Karpas-422 (cell line): ENCODE results near the gene MEIS2. TPM values are rescaled to one million over a fixed set of nuclear protein-coding genes. Genes with fewer than 3 reads are reported as not detected.

Experiments
- DNase-seq: peaks from one replicate; pipeline ENCODE4 v3.0.0-alpha.2; 2015
- H2AFZ ChIP-seq: fragments of 200-600 bp; sonication (generic); 2 replicates; pipeline ENCODE4 v1.6.1; 2014; ENCODE audit warnings: antibody characterized with exemption, low read length, mixed read lengths
- H3K27ac ChIP-seq: fragments of 200-600 bp; sonication (generic); 2 replicates; pipeline ENCODE4 v1.5.1; 2014; ENCODE audit warnings: mild to moderate bottlenecking, low read length, moderate library complexity
- H3K27me3 ChIP-seq: fragments of 200-600 bp; sonication (generic); 2 replicates; pipeline ENCODE4 v1.6.1; 2014; ENCODE audit warnings: low read length, mixed read lengths
- H3K36me3 ChIP-seq: fragments of 200-600 bp; sonication (generic); 2 replicates; pipeline ENCODE4 v1.6.1; 2014; ENCODE audit warnings: low read length, mixed read lengths; ENCODE audit not compliant: insufficient read depth
- H3K4me1 ChIP-seq: fragments of 200-600 bp; sonication (generic); 2 replicates; pipeline ENCODE4 v1.6.1; 2014; ENCODE audit warnings: mild to moderate bottlenecking, low read length, mixed read lengths
- H3K4me2 ChIP-seq: fragments of 200-600 bp; sonication (generic); 2 replicates; pipeline ENCODE4 v1.6.1; 2014; ENCODE audit warnings: low read length, low read depth, mild to moderate bottlenecking; ENCODE audit not compliant: poor library complexity, severe bottlenecking
- H3K4me3 ChIP-seq: fragments of 200-600 bp; sonication (generic); 2 replicates; pipeline ENCODE4 v1.5.1; 2014; ENCODE audit warnings: mild to moderate bottlenecking, antibody characterized with exemption, low read length, mixed read lengths
- H3K79me2 ChIP-seq: fragments of 200-600 bp; sonication (generic); 2 replicates; pipeline ENCODE4 v1.6.1; 2014; ENCODE audit warnings: mild to moderate bottlenecking, low read length, mixed read lengths
- H3K9ac ChIP-seq: fragments of 200-600 bp; sonication (generic); 2 replicates; pipeline ENCODE4 v1.6.0; 2014; ENCODE audit warnings: low read length
- H3K9me2 ChIP-seq: fragments of 200-600 bp; sonication (generic), shearing (Covaris generic); replicated peaks from 2 replicates; pipeline ENCODE4 v1.6.0; 2014; ENCODE audit warnings: mild to moderate bottlenecking, low read length, moderate library complexity; ENCODE audit not compliant: insufficient read depth
- H3K9me3 ChIP-seq: fragments of 300-700, 200-600 bp; sonication (generic); 2 replicates; pipeline ENCODE4 v1.6.1; 2014; ENCODE audit warnings: low read length, mixed read lengths
- H4K20me1 ChIP-seq: fragments of 200-600 bp; sonication (generic); 2 replicates; pipeline ENCODE4 v1.6.1; 2014; ENCODE audit warnings: mild to moderate bottlenecking, antibody characterized with exemption, low read length, low read depth; ENCODE audit not compliant: insufficient read depth
- total RNA-seq: library from RNA; depleted of rRNA; stranded (reverse); fragments of >200 nt; shearing (Covaris generic); gene quantifications from 2 replicates; pipeline ENCODE4 v1.2.3, GENCODE V29; 2014; ENCODE audit warnings: low replicate concordance

Gene MEIS2
- total RNA-seq, 1 experiment from 2014 or later: 68.2 TPM

- Histone ChIP-seq H2AFZ (no peak overlapping the region), H3K4me2 (no peak overlapping the region), H3K9me3 (no peaks in the 10 kb centered on the region), H3K9ac (no peak overlapping the region), H3K4me3 (no peak overlapping the region), H3K9me2 (no peaks in the 10 kb centered on the region), H3K27me3 (no peaks in the 10 kb centered on the region), H3K36me3 (no peaks in the 10 kb centered on the region), H3K4me1 (peaks cover 6% of the 10 kb centered on the region), H3K27ac (no peak overlapping the region), H4K20me1 (peaks cover 25% of the 10 kb centered on the region; the same call in 1 of the 2 replicates), H3K79me2 (peaks cover 7% of the 10 kb centered on the region)
- no peak for DNase-seq
Observed at GRCh38 chr15:37105029-37105428, 4.7 kb upstream of the MEIS2 start.

DNA sequence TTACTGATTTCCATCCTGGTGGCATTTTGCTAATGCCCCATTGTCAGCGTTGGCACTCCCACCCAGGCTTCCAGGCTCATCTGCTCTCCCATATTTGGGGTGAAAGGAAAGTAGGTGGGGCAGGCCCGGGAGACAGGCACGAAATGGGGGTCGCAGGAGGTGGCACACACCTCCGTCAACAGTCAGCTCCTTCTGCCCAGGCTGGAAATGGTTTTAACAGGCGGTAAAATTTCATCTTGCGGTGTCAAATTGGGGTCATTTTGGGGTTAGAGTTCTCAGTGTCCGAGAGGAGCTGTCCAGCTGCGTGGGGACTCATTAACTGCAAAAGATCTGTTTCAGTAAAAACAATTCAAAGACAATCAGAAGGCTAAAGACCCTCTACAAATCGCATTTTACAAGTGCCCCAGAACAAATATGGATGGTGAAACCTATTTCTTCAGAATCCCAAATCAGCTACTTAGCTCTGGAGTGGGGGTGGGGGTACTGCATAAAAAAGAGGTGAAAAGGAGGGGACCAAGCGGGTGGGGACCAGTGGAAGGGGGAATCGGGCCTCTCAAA, 4.2 kb upstream of the MEIS2 start:
- Histone ChIP-seq H3K9me3 (no peaks in the 10 kb centered on the region), H3K9ac (no peak overlapping the region), H3K27me3 (no peaks in the 10 kb centered on the region), H3K27ac (no peak overlapping the region), H3K4me2 (no peak overlapping the region), H4K20me1 (peaks cover 25% of the 10 kb centered on the region; the same call in 1 of the 2 replicates), H3K4me1 (peaks cover 6% of the 10 kb centered on the region), H3K4me3 (no peak overlapping the region), H3K79me2 (peaks cover 13% of the 10 kb centered on the region), H3K9me2 (no peaks in the 10 kb centered on the region), H3K36me3 (no peaks in the 10 kb centered on the region), H2AFZ (no peak overlapping the region)
- no peak for DNase-seq

DNA sequence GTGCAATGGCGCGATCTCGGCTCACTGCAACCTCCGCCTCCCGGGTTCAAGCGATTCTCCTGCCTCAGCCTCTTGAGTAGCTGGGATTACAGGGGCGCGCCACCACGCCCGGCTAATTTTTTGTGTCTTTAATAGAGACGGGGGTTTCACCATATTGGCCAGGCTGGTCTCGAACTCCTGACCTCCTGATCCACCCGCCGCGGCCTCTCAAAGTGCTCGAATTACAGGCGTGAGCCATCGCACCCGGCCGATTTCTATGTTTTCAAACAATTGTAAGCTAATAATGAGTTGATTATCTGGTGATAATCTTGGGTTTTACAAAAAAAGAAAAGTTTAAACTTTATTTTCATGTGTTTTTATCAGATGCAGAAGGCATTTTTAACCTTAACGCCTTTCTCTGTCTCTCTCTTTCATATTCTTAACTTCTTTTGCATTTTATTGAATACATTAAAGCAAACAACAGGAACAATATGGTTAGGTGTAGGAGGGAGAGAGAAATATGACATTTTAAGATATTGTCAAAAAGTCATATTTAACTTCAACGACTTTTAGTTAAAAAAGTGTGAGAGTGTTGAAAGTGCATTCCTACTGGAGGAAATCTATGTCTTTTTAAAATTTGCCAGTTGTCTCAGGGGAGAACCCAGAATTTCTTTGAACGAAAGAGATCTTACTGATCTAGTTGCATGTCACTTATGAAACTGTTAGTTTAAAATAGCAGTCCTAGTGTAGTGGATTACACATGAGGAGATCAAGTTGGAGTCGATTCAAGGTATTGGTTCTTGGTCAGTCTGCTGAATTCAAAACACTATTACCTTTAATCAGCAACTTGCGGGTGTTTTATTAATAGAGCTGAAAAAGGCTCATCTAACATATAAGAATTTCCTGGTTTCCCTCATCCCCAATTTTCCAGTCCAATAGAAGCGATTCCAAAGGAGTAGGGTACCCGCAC, 3.4 kb upstream of the MEIS2 start:
- no peak overlapping the region for H2AFZ ChIP-seq
- no peak overlapping the region for H3K4me3 ChIP-seq
- peaks cover 25% of the 10 kb centered on the region; the same call in 1 of the 2 replicates for H4K20me1 ChIP-seq
- peaks cover 6% of the 10 kb centered on the region for H3K4me1 ChIP-seq
- H3K36me3 ChIP-seq: no peaks in the 10 kb centered on the region
- no peaks in the 10 kb centered on the region for H3K9me2 ChIP-seq
- no peaks in the 10 kb centered on the region for H3K27me3 ChIP-seq
- H3K27ac ChIP-seq: no peak overlapping the region
- H3K79me2 ChIP-seq: peaks cover 19% of the 10 kb centered on the region
- H3K9me3 ChIP-seq: no peaks in the 10 kb centered on the region
- no peak overlapping the region for H3K4me2 ChIP-seq
- no peak overlapping the region for H3K9ac ChIP-seq
- DNase-seq: no peak

DNA sequence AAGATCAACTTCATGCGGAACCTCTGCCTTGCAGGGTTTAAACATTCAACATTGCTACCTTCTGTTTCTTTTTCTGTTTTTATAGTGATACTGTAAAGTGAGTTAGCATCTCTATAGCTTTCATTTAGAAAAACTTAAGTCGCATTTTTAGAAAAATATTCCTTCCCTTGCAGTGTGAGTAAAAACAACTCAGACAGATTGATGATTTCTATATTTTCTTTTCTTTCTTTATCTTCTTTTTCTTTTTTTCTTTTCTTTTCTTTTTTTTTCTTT, 2.8 kb upstream of the MEIS2 start:
- Histone ChIP-seq H3K4me2 (no peak overlapping the region), H3K9me2 (no peaks in the 10 kb centered on the region), H3K9me3 (no peaks in the 10 kb centered on the region), H3K27ac (no peak overlapping the region), H3K27me3 (no peaks in the 10 kb centered on the region), H2AFZ (no peak overlapping the region), H3K79me2 (peaks cover 26% of the 10 kb centered on the region), H3K4me3 (no peak overlapping the region), H4K20me1 (peaks cover 24% of the 10 kb centered on the region; the same call in 1 of the 2 replicates), H3K36me3 (no peaks in the 10 kb centered on the region), H3K9ac (no peak overlapping the region), H3K4me1 (peaks cover 8% of the 10 kb centered on the region)
- no peak for DNase-seq

DNA sequence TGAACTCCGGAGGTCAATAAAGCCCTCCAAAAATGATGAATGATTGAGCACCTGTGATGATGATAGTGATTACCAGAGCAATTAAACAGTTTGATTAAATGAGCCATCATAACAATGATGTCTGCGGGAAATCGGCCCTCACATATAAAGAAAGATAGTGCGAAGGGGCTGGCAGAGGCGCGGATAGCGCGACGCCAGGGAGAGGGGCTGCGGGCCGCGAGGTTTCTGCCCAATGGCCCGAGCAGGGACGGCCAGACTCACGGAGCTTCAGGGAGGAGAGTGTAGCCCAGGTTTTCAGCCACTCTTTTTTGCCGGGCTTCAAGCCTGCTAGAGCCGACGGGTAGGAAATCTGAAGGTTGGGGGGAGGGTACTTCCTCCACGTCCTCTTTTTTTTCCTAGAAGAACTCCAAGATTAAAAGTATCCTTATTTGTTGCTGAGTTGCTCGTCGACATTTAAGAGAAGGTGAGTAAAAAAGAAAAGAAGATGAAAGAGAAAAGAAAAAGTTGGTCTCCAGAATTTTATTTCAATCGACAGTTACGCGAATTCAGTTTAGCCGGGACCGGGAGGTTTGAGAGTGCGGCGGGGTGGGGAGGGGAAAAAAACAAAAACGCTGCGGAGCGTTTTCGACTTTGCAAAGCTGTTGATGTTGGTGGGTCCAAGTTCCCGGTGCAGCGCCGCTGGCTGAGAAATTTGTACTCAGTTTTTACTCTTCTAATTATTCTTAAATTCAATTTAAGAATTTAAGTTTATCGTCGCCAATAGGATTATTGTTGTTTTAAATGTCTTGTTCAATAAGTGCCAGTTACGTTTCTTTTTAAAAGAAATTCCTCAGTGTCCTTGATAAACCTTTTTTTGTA, 2.2 kb upstream of the MEIS2 start:
- no peaks in the 10 kb centered on the region for H3K36me3 ChIP-seq
- no peak for DNase-seq
- no peaks in the 10 kb centered on the region for H3K27me3 ChIP-seq
- no peak overlapping the region for H2AFZ ChIP-seq
- peak overlapping the region; percentile 40 for H3K4me2 ChIP-seq
- no peaks in the 10 kb centered on the region for H3K9me3 ChIP-seq
- no peak overlapping the region for H3K9ac ChIP-seq
- H4K20me1 ChIP-seq: peaks cover 19% of the 10 kb centered on the region; the same call in 1 of the 2 replicates
- H3K4me1 ChIP-seq: peaks cover 13% of the 10 kb centered on the region
- no peak overlapping the region for H3K27ac ChIP-seq
- H3K4me3 ChIP-seq: no peak overlapping the region
- H3K9me2 ChIP-seq: no peaks in the 10 kb centered on the region
- H3K79me2 ChIP-seq: peaks cover 31% of the 10 kb centered on the region

- peak overlapping the region; percentile 97 for H3K4me3 ChIP-seq
- H3K27me3 ChIP-seq: no peaks in the 10 kb centered on the region
- peak overlapping the region; percentile 99 for H3K9ac ChIP-seq
- H3K36me3 ChIP-seq: 0 out of 2 replicates have a peak, but pooled peaks cover under 1% of the 10 kb centered on the region
- DNase-seq: no peak
- no peak overlapping the region for H3K27ac ChIP-seq
- peaks cover 14% of the 10 kb centered on the region; the same call in 1 of the 2 replicates for H4K20me1 ChIP-seq
- peak overlapping the region; percentile 44 for H2AFZ ChIP-seq
- H3K4me2 ChIP-seq: peak overlapping the region; percentile 81
- H3K9me2 ChIP-seq: no peaks in the 10 kb centered on the region
- H3K4me1 ChIP-seq: peaks cover 19% of the 10 kb centered on the region
- H3K9me3 ChIP-seq: no peaks in the 10 kb centered on the region
- H3K79me2 ChIP-seq: peaks cover 37% of the 10 kb centered on the region
Observed at GRCh38 chr15:37101980-37102304, 1.6 kb upstream of the MEIS2 start.

- DNase-seq: no peak
Observed at GRCh38 chr15:37100966-37101215, 542 bp upstream of the MEIS2 start.

More at GRCh38 chr15:37100966-37101215, 542 bp upstream of the MEIS2 start:
- peak overlapping the region; percentile 69; the same call in 1 of the 2 replicates for H2AFZ ChIP-seq
- no peaks in the 10 kb centered on the region for H3K27me3 ChIP-seq
- peaks cover 48% of the 10 kb centered on the region for H3K79me2 ChIP-seq
- H4K20me1 ChIP-seq: peaks cover 12% of the 10 kb centered on the region; the same call in 1 of the 2 replicates
- H3K4me1 ChIP-seq: peaks cover 26% of the 10 kb centered on the region
- H3K36me3 ChIP-seq: 0 out of 2 replicates have a peak, but pooled peaks cover 4% of the 10 kb centered on the region
- H3K9me2 ChIP-seq: no peaks in the 10 kb centered on the region
- H3K9me3 ChIP-seq: no peaks in the 10 kb centered on the region
- H3K9ac ChIP-seq: peak overlapping the region; percentile 99
- peak overlapping the region; percentile 81 for H3K4me2 ChIP-seq
- H3K27ac ChIP-seq: peak overlapping the region; percentile 94
- H3K4me3 ChIP-seq: peak overlapping the region; percentile 97
